Mononuclear cell (primary cell): ENCODE results near the gene CARD14. TPM values are rescaled to one million over a fixed set of nuclear protein-coding genes. Genes with fewer than 3 reads are reported as not detected.
A peak's percentile ranks its signal among the peaks of the same experiment; 100 is the strongest.

Experiments
- H3K27me3 ChIP-seq: 2 replicates; pipeline ENCODE4 v1.6.0; 2011; ENCODE audit warnings: low read length, control low read depth; ENCODE audit not compliant: insufficient read depth
- H3K4me1 ChIP-seq: 2 replicates; pipeline ENCODE4 v1.5.1; 2011; ENCODE audit warnings: mild to moderate bottlenecking, low read length, control low read depth; ENCODE audit not compliant: insufficient read depth
- H3K4me3 ChIP-seq: 2 replicates; pipeline ENCODE4 v1.5.1; 2011; ENCODE audit warnings: mild to moderate bottlenecking, low read length, moderate library complexity
- H3K9me3 ChIP-seq: 2 replicates; pipeline ENCODE4 v1.5.1; 2011; ENCODE audit warnings: low read depth, mild to moderate bottlenecking, control low read depth, low read length
- total RNA-seq: library from RNA; depleted of rRNA; stranded (reverse); fragments of >200 nt; gene quantifications from one replicate; pipeline ENCODE4 v1.2.3, GENCODE V29; 2012

The CARD14 gene
- total RNA-seq, 1 donor: under 0.01 TPM

DNA sequence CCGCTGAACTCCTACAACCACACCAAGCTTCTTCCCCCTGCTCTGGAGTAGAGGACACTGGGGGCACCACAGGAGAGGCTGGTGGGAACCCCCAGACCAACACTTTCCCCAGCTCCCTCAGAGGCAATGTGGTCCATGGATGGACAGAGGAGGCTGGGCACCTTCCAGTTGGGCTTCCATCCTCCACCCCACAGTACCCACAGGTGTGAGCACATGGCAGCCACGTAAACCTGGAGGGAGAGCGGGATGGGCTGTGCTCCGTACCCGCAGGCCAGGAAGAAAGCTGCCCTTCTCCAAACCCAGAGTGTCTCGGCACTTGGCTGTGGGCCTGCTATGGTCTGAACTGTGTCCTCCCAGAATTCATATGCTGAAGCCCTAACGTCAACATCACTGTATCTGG, 48.6 kb downstream of the CARD14 start:
- H3K27me3 ChIP-seq: no peaks in the 10 kb centered on the region
- peaks cover 35% of the 10 kb centered on the region for H3K4me1 ChIP-seq
- no peaks in the 10 kb centered on the region for H3K9me3 ChIP-seq
- no peak overlapping the region for H3K4me3 ChIP-seq

DNA sequence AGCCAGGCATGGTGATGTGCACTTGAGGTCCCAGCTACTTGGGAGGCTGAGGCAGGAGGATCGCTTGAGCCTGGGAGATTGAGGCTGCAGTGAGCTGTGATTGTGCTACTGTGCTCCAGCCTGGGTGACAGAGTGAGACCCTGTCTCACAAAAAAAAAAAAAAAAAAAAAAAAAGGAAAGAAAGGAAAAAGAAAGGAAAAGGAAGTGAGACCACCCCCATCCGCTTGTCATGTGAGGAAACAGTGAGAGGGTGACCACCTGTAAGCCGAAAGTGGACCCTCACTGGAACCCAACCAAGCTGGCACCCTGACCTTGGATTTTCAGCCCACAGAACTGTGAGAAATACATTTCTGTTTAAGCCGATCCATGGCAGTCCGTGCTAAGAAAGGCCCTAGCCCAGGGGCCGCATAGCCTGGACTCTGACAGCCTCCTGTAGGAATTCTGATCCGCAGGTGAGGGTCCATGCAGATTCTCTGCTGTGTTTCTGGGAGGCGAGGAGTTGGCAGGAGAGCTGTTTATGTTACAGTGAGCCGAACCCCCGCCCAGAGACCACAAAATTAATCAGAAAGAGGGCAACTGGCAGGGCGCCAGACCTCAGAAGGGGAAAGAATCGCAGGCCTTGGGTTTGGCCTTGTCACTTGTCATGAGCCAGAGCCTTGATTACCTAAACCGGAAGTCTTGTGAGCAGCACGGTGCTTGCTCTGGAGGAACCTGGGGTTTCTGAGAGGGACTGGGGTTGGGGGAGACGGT, 49.4 kb downstream of the CARD14 start:
- H3K9me3 ChIP-seq: no peaks in the 10 kb centered on the region
- peaks cover 27% of the 10 kb centered on the region for H3K4me1 ChIP-seq
- no peaks in the 10 kb centered on the region for H3K27me3 ChIP-seq
- peak overlapping the region; percentile 72 for H3K4me3 ChIP-seq

DNA sequence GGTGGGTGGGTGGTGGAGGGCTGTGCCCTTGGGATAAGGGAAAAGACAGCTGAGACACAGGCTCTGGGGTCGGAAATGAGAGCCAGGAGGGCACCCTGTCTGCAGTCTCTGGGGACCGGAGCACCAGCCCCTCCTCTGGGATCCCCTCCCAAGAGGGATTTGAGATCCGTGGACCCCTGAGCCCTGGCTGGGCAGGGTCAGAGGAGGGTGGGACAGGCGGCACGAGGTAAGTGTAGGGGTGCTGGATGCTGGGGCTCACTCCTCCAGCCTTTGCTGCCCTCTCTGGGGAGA, 49.9 kb downstream of the CARD14 start:
- Histone ChIP-seq H3K4me1 (peaks cover 22% of the 10 kb centered on the region), H3K27me3 (no peaks in the 10 kb centered on the region), H3K9me3 (no peaks in the 10 kb centered on the region), H3K4me3 (peak overlapping the region; percentile 72)

DNA sequence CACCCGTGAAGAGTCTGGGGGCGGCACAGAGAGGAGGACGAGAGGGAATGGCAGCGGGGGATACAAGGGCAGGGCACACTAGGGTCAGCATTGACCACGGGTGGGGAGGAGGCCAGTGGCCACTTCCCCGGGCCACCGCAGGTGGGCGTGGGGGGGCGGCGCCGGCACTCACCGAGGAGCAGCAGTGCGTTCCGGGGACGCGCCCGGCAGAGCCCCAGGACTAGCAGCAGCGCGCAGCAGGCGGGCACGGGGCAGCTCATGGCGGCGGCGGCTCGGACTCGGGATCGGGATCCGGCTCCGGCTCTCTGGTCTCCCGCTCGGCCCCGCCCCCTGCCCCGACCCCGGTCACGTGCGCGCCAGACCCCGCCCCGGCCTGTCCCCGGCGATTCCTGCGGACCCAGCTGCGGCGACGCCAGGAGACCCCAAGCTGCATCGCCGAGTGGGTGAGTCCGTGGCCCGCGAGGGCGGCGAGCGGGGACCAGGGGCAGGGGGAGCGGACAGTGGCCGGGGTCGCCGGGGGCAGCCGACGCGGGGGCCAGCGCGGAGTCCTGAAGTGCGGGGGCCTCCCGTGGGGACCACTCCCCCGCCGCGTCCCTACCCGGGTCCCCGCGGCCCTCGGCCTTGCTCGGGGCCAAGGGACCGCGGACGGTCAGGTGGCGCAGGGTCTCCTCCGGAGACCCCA, 50.4 kb downstream of the CARD14 start, which contains the start of the genes SGSH and SLC26A11:
Gene SGSH, minus strand, starts transcription at position 280 of the 682 bp plus-strand sequence. Its CDS starts 20 bp downstream, at position 260.
Gene SLC26A11, plus strand, starts transcription at position 374 of the 682 bp plus-strand sequence. CDS start 1,134 bp downstream, outside the sequence.
- Histone ChIP-seq H3K4me1 (peaks cover 18% of the 10 kb centered on the region), H3K4me3 (peak within 1 kb of the TSS; percentile 72), H3K9me3 (no peaks in the 10 kb centered on the region), H3K27me3 (no peaks in the 10 kb centered on the region)

DNA sequence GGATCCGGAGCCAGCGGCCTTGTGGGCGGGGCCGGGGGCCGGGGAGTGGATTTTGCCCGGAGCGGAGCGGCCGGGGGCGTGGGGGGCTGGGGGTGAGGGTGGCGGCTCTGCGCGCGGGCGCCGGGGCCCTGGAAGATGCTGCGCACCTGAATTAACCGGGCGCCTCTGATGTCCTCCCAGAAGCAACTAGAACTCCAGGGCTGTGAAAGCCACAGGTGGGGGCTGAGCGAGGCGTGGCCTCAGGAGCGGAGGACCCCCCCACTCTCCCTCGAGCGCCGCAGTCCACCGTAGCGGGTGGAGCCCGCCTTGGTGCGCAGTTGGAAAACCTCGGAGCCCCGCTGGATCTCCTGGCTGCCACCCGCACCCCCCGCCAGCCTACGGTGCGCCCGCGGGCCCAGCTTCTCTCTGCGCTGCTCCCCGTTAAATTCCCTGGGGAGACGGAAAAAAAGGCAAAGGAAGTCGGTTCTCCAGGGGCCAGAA, 50.9 kb downstream of the CARD14 start:
- H3K27me3 ChIP-seq: no peaks in the 10 kb centered on the region
- H3K4me3 ChIP-seq: peak overlapping the region; percentile 72
- no peaks in the 10 kb centered on the region for H3K9me3 ChIP-seq
- peaks cover 18% of the 10 kb centered on the region for H3K4me1 ChIP-seq

DNA sequence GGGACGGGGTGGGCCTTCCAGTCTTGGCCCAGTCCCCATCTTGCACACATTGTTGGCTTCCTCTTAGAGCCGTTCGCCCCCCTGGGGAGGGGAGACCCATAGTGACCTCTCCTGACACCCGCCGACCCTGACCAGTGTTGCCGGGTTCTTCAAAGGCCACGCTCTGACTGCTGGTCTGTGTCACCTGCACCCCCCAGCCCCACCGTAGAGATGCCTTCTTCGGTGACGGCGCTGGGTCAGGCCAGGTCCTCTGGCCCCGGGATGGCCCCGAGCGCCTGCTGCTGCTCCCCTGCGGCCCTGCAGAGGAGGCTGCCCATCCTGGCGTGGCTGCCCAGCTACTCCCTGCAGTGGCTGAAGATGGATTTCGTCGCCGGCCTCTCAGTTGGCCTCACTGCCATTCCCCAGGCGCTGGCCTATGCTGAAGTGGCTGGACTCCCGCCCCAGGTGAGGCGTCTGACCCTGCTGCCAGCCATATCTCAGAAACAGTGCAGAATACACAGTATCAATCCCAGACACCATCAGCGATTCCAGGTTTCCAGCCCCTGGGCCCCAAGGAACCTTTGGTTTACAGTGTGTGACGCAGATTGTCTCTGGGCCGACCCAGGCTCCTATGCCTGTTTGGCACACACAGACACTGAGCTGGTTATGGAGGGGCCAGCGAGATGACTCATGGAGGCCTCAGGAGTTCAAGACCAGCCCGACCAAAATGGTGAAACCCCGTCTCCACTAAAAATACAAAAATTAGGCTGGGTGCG, 51.7 kb downstream of the CARD14 start:
- no peak overlapping the region for H3K4me3 ChIP-seq
- H3K4me1 ChIP-seq: peaks cover 18% of the 10 kb centered on the region
- no peaks in the 10 kb centered on the region for H3K9me3 ChIP-seq
- no peaks in the 10 kb centered on the region for H3K27me3 ChIP-seq

DNA sequence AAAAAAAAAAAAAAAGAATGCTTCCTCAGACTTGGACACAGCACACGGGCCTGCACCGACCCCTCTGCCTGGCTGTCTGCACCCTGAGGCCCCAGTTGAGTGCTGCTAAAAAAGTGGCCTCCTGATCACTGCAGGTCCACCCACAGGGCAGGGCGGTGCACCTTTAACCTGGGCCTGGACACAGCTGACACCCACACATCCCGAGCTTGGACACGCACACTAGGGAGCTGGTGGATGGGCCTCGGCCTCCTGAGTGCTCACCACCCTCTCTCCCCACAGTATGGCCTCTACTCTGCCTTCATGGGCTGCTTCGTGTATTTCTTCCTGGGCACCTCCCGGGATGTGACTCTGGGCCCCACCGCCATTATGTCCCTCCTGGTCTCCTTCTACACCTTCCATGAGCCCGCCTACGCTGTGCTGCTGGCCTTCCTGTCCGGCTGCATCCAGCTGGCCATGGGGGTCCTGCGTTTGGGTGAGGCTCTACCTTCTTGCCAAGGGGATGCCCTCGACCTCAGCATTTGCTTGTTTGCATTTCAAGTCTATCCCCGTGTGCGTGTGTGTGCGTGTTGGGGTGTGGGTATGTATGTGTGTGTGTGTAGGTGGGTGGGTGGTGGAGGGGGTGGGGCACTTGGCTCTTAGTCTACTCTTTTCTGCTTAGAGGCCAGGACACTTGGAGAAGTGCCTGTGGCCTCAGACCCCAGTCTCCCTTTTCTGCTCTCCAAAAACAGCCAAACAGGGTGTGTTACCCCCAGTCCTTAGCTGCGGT, 52.7 kb downstream of the CARD14 start:
- peaks cover 18% of the 10 kb centered on the region for H3K4me1 ChIP-seq
- no peak overlapping the region for H3K4me3 ChIP-seq
- no peaks in the 10 kb centered on the region for H3K9me3 ChIP-seq
- no peaks in the 10 kb centered on the region for H3K27me3 ChIP-seq

DNA sequence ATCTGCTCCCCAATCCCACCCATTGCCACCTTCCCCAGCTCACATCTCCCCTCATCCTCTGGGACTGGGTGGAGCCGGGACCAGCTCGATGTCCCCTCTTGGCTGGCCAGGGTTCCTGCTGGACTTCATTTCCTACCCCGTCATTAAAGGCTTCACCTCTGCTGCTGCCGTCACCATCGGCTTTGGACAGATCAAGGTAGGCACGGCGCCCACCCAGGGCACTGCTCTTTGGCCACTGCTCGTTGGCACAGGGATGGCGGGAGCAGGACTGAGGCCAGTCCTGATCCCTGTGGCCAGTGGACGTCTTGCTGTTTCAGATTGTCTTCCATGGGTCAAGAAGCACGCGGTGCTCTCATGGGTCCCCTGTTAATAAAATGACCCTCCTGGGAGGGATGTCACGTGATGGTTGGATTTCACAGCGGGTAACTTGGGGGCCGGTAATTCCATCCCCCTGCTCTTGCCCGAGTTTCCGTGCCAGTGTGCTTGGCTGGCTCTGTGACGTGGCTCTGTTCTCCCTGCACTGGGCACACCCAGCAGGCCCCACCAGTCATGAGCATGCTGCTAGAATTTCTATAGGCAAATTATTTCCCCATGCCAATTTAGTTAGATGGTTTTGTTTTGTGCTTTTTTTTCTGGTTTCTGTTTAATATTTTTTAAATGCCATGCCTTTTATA, 53.4 kb downstream of the CARD14 start:
- no peaks in the 10 kb centered on the region for H3K9me3 ChIP-seq
- H3K27me3 ChIP-seq: no peaks in the 10 kb centered on the region
- no peak overlapping the region for H3K4me3 ChIP-seq
- H3K4me1 ChIP-seq: peaks cover 12% of the 10 kb centered on the region

DNA sequence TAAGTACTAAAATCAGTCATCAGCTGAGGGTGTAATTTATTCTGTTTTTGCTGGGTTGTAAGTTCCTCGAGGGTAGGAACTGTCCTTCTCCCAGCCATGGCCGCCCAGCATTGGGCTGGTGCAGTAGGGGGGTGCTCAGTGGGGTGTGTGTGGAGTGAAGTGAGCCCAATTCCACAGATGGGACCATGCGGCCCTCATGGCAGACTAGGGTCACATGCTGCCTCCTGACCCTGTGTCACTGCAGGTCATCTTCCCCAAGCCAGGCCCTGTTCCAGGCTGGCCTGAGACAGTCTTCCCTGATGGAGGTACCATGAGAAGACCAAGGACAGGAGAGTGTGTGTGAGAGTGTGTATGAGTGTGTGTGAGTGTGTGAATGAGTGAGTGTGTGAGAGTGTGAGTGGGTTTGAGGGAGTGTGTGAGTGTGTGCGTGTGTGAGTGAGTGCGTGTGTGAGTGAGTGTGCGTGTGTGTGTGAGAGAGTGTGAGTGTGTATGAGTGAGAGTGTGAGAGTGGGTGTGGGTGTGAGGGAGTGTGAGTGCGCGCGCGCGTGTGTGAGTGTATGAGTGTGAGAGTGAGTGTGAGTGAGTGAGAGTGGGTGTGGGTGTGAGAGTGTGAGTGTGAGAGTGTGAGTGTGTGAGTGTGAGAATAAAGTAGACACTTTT, 54.1 kb downstream of the CARD14 start:
- H3K9me3 ChIP-seq: no peaks in the 10 kb centered on the region
- no peak overlapping the region for H3K4me3 ChIP-seq
- peaks cover 5% of the 10 kb centered on the region for H3K4me1 ChIP-seq
- no peaks in the 10 kb centered on the region for H3K27me3 ChIP-seq

DNA sequence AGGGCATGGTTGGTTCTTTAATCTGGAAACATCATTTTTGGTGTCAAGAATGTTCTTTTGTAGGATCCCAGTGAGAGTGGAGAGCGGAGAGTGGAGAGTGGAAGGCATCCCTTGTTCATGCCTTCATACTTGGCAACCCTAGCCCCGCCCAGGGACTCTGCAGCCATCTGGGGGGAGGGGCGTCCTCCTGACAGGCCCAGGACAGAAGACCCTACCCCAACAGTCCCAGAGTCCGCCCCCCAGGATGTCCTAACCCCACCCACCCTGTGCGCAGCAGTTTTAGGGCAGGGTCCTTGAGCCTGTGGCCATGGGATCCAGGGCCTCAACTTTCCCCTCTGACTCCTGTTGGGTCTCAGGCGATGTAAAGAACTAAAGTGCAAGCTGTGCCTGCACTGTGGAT, 54.9 kb downstream of the CARD14 start:
- no peaks in the 10 kb centered on the region for H3K27me3 ChIP-seq
- no peaks in the 10 kb centered on the region for H3K9me3 ChIP-seq
- H3K4me1 ChIP-seq: no peaks in the 10 kb centered on the region
- H3K4me3 ChIP-seq: no peak overlapping the region

DNA sequence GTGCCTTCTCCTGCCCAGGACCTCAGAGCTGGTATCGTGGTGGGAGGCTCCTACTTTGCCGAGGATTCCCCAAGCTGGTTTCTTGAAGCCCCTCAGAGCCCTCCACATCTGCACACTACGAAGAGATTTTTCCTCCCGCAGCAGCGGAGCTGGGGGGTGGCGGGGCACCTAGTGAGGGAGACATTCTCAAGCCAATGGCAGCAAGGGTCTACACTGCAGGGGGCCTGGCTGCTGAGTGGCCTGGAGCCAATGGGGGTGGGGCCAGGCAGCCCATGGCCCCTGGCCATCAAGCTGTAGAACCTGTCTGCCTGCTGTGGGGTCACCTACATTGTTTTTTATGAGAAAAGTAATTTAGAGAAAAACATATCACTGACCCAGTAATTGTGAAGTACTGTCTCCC, 55.4 kb downstream of the CARD14 start:
- Histone ChIP-seq H3K4me1 (no peaks in the 10 kb centered on the region), H3K9me3 (no peaks in the 10 kb centered on the region), H3K4me3 (no peak overlapping the region)

DNA sequence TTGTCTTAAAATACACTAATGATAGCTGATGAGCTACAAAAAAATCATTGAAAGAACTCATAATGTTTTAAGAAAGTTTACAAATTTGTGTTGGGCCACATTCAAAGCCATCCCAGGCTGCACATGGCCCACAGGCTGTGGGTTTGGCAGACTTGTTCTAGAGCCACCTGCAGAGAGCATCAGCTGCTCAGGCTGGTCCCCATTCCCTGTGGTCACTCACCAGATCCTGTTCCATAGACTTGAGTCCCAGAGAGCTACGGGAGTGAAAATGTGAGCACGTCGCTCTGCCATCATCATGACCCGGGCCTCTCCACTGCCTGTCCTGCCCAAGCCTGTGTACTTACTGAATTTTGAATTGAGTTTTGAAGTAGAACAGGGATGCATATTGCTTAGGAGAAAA, 57.3 kb downstream of the CARD14 start:
- H3K4me3 ChIP-seq: no peak overlapping the region
- no peaks in the 10 kb centered on the region for H3K27me3 ChIP-seq
- H3K9me3 ChIP-seq: peaks cover 2% of the 10 kb centered on the region
- no peaks in the 10 kb centered on the region for H3K4me1 ChIP-seq

More for the DNA sequence above, 55.4 kb downstream of the CARD14 start:
- H3K27me3 ChIP-seq: no peaks in the 10 kb centered on the region

DNA sequence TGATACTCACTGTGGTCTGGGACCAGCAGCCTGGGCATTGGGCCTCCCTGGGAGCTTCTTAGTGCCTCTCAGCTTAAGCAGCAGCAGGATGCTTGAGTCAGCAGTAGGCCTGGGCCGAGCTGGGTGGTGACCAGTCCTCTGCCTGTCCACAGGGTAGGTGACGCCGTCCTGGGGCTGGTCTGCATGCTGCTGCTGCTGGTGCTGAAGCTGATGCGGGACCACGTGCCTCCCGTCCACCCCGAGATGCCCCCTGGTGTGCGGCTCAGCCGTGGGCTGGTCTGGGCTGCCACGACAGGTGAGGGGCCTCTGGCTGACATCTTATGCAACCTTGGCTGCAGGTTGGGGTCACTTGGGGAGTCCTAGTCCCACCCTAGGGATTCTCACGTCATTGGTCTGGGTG, 57.8 kb downstream of the CARD14 start:
- Histone ChIP-seq H3K4me1 (no peaks in the 10 kb centered on the region), H3K27me3 (no peaks in the 10 kb centered on the region), H3K4me3 (no peak overlapping the region), H3K9me3 (peaks cover 7% of the 10 kb centered on the region)

DNA sequence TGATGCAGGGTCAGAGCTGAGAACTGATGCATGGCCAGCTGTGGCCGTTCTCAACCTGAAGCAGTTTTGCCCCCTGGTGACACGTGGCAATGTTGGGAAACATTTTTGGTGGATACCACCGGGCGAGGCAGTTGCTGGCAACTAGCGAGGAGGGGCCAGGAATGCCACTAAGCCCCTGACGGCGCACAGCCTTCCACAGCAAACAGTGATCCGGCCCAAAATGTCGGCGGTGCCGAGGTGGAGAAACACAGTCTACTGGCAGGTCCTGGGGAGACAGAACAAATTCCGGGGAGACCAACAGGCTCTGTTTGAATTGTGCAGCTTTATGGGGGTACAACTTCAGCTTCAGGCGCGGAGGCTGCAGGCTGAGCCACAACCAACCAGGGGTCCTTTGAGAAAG, 58.6 kb downstream of the CARD14 start:
- H3K4me3 ChIP-seq: no peak overlapping the region
- H3K27me3 ChIP-seq: no peaks in the 10 kb centered on the region
- peaks cover 8% of the 10 kb centered on the region for H3K9me3 ChIP-seq
- H3K4me1 ChIP-seq: no peaks in the 10 kb centered on the region
